ENCODE results near the gene UBE2E2.

The UBE2E2 gene

DNA sequence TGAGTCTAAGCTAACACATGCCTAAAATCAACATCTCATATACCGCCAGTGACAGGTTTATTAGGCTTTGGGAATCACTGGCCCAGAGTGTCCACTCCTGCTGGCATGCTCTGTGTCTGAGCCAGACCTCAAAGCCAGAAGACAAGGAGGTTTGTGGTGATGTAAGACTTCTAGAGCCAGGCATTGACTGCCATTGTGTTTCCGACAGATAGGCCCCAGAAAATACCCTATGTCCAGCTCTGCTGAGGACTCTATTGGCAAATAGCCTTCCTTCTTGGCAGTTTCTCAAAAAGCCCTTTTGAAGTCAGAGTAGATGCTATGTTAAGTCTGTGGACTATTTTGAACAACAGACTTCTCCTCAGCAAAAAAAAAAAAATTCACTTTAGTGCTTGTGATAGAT, 420.7 kb downstream of the UBE2E2 start:
- no peaks in the 10 kb centered on the region for H3K36me3 ChIP-seq (ENCODE audit: control insufficient read depth, insufficient read depth, low read length)
- no peak overlapping the region for H3K4me3 ChIP-seq (ENCODE audit: low read depth, low read length)
- H3K27ac ChIP-seq (ENCODE audit: low read depth, low read length): no peak overlapping the region
- H3K4me1 ChIP-seq (ENCODE audit: control insufficient read depth, insufficient read depth, low read length): peaks cover 12% of the 10 kb centered on the region; the same call in 1 of the 2 replicates
- peaks cover 25% of the 10 kb centered on the region for H3K9me3 ChIP-seq (ENCODE audit: control insufficient read depth, insufficient read depth, low read depth, low read length)
- H3K9ac ChIP-seq (ENCODE audit: low read length): no peak overlapping the region
- no peaks in the 10 kb centered on the region for H3K27me3 ChIP-seq (ENCODE audit: control insufficient read depth, insufficient read depth, low read length)

DNA sequence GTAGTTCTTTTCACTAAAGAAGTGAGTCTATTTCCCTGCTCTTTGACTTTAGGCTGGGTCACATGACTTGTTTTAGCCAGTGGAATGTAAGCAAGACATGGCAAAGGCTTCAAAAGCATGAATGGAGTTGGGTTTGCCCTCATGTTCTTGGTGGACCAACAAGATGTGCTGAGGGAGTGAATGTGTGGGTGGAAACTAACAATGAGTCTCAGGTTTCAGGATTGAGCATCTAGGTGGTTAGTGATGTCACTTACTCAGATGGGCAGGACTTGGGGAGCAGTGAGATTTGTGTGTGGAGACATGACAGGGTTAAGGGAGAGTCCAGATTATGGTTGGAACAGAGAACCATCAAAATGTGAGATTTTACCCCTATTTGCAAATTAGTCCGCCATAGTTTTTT, 421.2 kb downstream of the UBE2E2 start:
- Histone ChIP-seq H3K27me3 (ENCODE audit: control insufficient read depth, insufficient read depth, low read length) (no peaks in the 10 kb centered on the region), H3K36me3 (ENCODE audit: control insufficient read depth, insufficient read depth, low read length) (no peaks in the 10 kb centered on the region), H3K9me3 (ENCODE audit: control insufficient read depth, insufficient read depth, low read depth, low read length) (peaks cover 29% of the 10 kb centered on the region), H3K27ac (ENCODE audit: low read depth, low read length) (no peak overlapping the region), H3K4me3 (ENCODE audit: low read depth, low read length) (no peak overlapping the region), H3K9ac (ENCODE audit: low read length) (no peak overlapping the region), H3K4me1 (ENCODE audit: control insufficient read depth, insufficient read depth, low read length) (peaks cover 12% of the 10 kb centered on the region; the same call in 1 of the 2 replicates)

- H3K4me1 ChIP-seq (ENCODE audit: control insufficient read depth, insufficient read depth, low read length): no peaks in the 10 kb centered on the region
- H3K4me3 ChIP-seq (ENCODE audit: low read depth, low read length): no peak overlapping the region
- H3K9ac ChIP-seq (ENCODE audit: low read length): no peak overlapping the region
- H3K9me3 ChIP-seq (ENCODE audit: control insufficient read depth, insufficient read depth, low read depth, low read length): peaks cover 30% of the 10 kb centered on the region
- H3K27ac ChIP-seq (ENCODE audit: low read depth, low read length): no peak overlapping the region
- H3K36me3 ChIP-seq (ENCODE audit: control insufficient read depth, insufficient read depth, low read length): no peaks in the 10 kb centered on the region
- H3K27me3 ChIP-seq (ENCODE audit: control insufficient read depth, insufficient read depth, low read length): no peaks in the 10 kb centered on the region
Measured at GRCh38 chr3:23626442-23626841, 423.3 kb downstream of the UBE2E2 start.

GRCh38 chr3:23629181-23629894, 426.2 kb downstream of the UBE2E2 start:
- Histone ChIP-seq H3K36me3 (ENCODE audit: control insufficient read depth, insufficient read depth, low read length) (no peaks in the 10 kb centered on the region), H3K4me1 (ENCODE audit: control insufficient read depth, insufficient read depth, low read length) (no peaks in the 10 kb centered on the region), H3K4me3 (ENCODE audit: low read depth, low read length) (no peak overlapping the region), H3K27me3 (ENCODE audit: control insufficient read depth, insufficient read depth, low read length) (no peaks in the 10 kb centered on the region), H3K9ac (ENCODE audit: low read length) (no peak overlapping the region), H3K27ac (ENCODE audit: low read depth, low read length) (no peak overlapping the region), H3K9me3 (ENCODE audit: control insufficient read depth, insufficient read depth, low read depth, low read length) (peaks cover 20% of the 10 kb centered on the region)

GRCh38 chr3:23633261-23633960, 430.3 kb downstream of the UBE2E2 start:
- Histone ChIP-seq H3K4me3 (ENCODE audit: low read depth, low read length) (no peak overlapping the region), H3K4me1 (ENCODE audit: control insufficient read depth, insufficient read depth, low read length) (no peaks in the 10 kb centered on the region), H3K27me3 (ENCODE audit: control insufficient read depth, insufficient read depth, low read length) (no peaks in the 10 kb centered on the region), H3K9me3 (ENCODE audit: control insufficient read depth, insufficient read depth, low read depth, low read length) (peaks cover 13% of the 10 kb centered on the region), H3K36me3 (ENCODE audit: control insufficient read depth, insufficient read depth, low read length) (no peaks in the 10 kb centered on the region), H3K27ac (ENCODE audit: low read depth, low read length) (no peak overlapping the region), H3K9ac (ENCODE audit: low read length) (no peak overlapping the region)

DNA sequence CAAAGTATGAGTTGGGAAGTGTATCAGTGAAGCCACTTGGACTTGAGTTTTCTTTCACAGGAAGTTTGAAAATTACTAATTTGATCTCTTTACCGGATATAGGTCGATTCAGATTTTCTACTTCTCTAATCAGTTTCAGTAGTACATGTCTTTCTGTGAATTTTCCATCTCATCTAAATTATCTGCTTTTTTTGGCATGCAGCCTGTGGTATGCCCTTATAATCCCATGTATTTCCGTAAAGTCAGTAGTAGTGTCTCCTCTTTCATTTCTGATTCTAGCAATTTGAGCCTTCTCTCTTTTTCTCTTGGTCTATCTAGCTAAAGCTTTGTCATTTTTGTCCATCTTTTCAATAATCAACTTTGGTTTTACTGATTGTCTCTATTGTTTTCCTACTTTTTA, 434.2 kb downstream of the UBE2E2 start:
- no peaks in the 10 kb centered on the region for H3K36me3 ChIP-seq (ENCODE audit: control insufficient read depth, insufficient read depth, low read length)
- H3K4me1 ChIP-seq (ENCODE audit: control insufficient read depth, insufficient read depth, low read length): no peaks in the 10 kb centered on the region
- H3K4me3 ChIP-seq (ENCODE audit: low read depth, low read length): no peak overlapping the region
- H3K9ac ChIP-seq (ENCODE audit: low read length): no peak overlapping the region
- H3K27ac ChIP-seq (ENCODE audit: low read depth, low read length): no peak overlapping the region
- peaks cover 8% of the 10 kb centered on the region for H3K9me3 ChIP-seq (ENCODE audit: control insufficient read depth, insufficient read depth, low read depth, low read length)
- no peaks in the 10 kb centered on the region for H3K27me3 ChIP-seq (ENCODE audit: control insufficient read depth, insufficient read depth, low read length)

GRCh38 chr3:23640471-23641146, 437.5 kb downstream of the UBE2E2 start:
- Histone ChIP-seq H3K27me3 (ENCODE audit: control insufficient read depth, insufficient read depth, low read length) (no peaks in the 10 kb centered on the region), H3K4me1 (ENCODE audit: control insufficient read depth, insufficient read depth, low read length) (peaks cover 15% of the 10 kb centered on the region), H3K36me3 (ENCODE audit: control insufficient read depth, insufficient read depth, low read length) (no peaks in the 10 kb centered on the region), H3K27ac (ENCODE audit: low read depth, low read length) (no peak overlapping the region), H3K9ac (ENCODE audit: low read length) (no peak overlapping the region), H3K9me3 (ENCODE audit: control insufficient read depth, insufficient read depth, low read depth, low read length) (peaks cover 12% of the 10 kb centered on the region), H3K4me3 (ENCODE audit: low read depth, low read length) (no peak overlapping the region)

Data from HUES6 (cell line).